Measurements from ENCODE around the gene KLF6. TPM values are rescaled to one million over a fixed set of nuclear protein-coding genes. Genes with fewer than 3 reads are reported as not detected.

KLF6 gene
- total RNA-seq, 1 donor from 2014 or later = 151 TPM

- POLR2A ChIA-PET = interaction anchor here (2.0 to 4.7 kb wide), 2 partner anchors 20 to 46 kb away, joined by 5 to 144 read pairs; partner anchors contain the start of gene KLF6
- H3K4me1 Mint-ChIP-seq = peaks cover 55% of the 10 kb centered on the region
- intact Hi-C loops (cut with micrococcal nuclease) = loop anchor here (2.0 kb wide), 1 partner anchor 529 kb away; no protein-coding TSS in a partner anchor
- CTCF ChIA-PET = no interaction called here
- DNase-seq = no peak
- no peak for TF ChIP-seq CTCF (IDR thresholded peaks at IDR 0.05)
- no peaks in the 10 kb centered on the region for H3K9me3 Mint-ChIP-seq
- no peaks in the 10 kb centered on the region for H3K27me3 Mint-ChIP-seq
- peak overlapping the region; percentile 50 for H3K4me3 Mint-ChIP-seq
- peak overlapping the region; percentile 92 for H3K27ac Mint-ChIP-seq
- no peaks in the 10 kb centered on the region for H3K36me3 Mint-ChIP-seq (ENCODE audit: low read depth)
- peak; percentile 7 for ATAC-seq (ENCODE audit: low read depth)
Observed at GRCh38 chr10:3803927-3804741, 19.1 kb upstream of the KLF6 start.

GRCh38 chr10:3803295-3803926 is 18.4 kb upstream of the KLF6 start:
- H3K4me3 Mint-ChIP-seq = no peak overlapping the region
- POLR2A ChIA-PET = interaction anchor here (0.7 to 6.1 kb wide), 2 partner anchors 19 to 78 kb away, joined by 3 to 61 read pairs; partner anchors contain the start of gene KLF6
- DNase-seq (no peak), ATAC-seq (ENCODE audit: low read depth) (no peak)
- peak overlapping the region; percentile 92 for H3K27ac Mint-ChIP-seq
- no peaks in the 10 kb centered on the region for H3K27me3 Mint-ChIP-seq
- intact Hi-C loops (cut with micrococcal nuclease) = no loop called here
- H3K9me3 Mint-ChIP-seq = no peaks in the 10 kb centered on the region
- CTCF ChIA-PET = no interaction called here
- TF ChIP-seq CTCF (IDR thresholded peaks at IDR 0.05) = no peak
- peaks cover 48% of the 10 kb centered on the region for H3K4me1 Mint-ChIP-seq
- no peaks in the 10 kb centered on the region for H3K36me3 Mint-ChIP-seq (ENCODE audit: low read depth)

- Mint-ChIP-seq H3K4me1 (peaks cover 44% of the 10 kb centered on the region), H3K27me3 (no peaks in the 10 kb centered on the region)
- intact Hi-C loops (cut with micrococcal nuclease) = no loop called here
Observed at GRCh38 chr10:3802526-3803265, 17.7 kb upstream of the KLF6 start.

GRCh38 chr10:3801558-3802192 is 16.7 kb upstream of the KLF6 start:
- Mint-ChIP-seq H3K27ac (no peak overlapping the region), H3K27me3 (no peaks in the 10 kb centered on the region), H3K4me1 (peaks cover 34% of the 10 kb centered on the region), H3K36me3 (ENCODE audit: low read depth) (no peaks in the 10 kb centered on the region), H3K4me3 (no peak overlapping the region), H3K9me3 (no peaks in the 10 kb centered on the region)
- POLR2A ChIA-PET = interaction anchor here (0.6 to 6.1 kb wide), 4 partner anchors 17 to 73 kb away, joined by 3 to 61 read pairs (median 3); partner anchors contain the start of gene KLF6
- no peak for TF ChIP-seq CTCF (IDR thresholded peaks at IDR 0.05)
- no peak for ATAC-seq (ENCODE audit: low read depth)
- intact Hi-C loops (cut with micrococcal nuclease) = no loop called here
- CTCF ChIA-PET = no interaction called here
- DNase-seq = no peak

More at GRCh38 chr10:3802526-3803265, 17.7 kb upstream of the KLF6 start:
- Mint-ChIP-seq H3K36me3 (ENCODE audit: low read depth) (no peaks in the 10 kb centered on the region), H3K4me3 (no peak overlapping the region), H3K27ac (no peak overlapping the region), H3K9me3 (no peaks in the 10 kb centered on the region)
- ATAC-seq (ENCODE audit: low read depth) (no peak), DNase-seq (no peak)
- POLR2A ChIA-PET = interaction anchor here (0.7 to 6.1 kb wide), 2 partner anchors 18 to 79 kb away, joined by 3 to 61 read pairs; partner anchors contain the start of gene KLF6
- TF ChIP-seq CTCF (IDR thresholded peaks at IDR 0.05) = no peak
- CTCF ChIA-PET = no interaction called here
